Endothelial cell of umbilical vein (primary cell): ENCODE data around the gene RAB7A. TPM values are rescaled to one million over a fixed set of nuclear protein-coding genes. Genes with fewer than 3 reads are reported as not detected.

Experiments used
- BruUV-seq: library from RNA; stranded (reverse); fragments of 400-500 nt; replicated peaks from 2 replicates; lab custom pipeline; 2021; lab: Mats Ljungman, UMichigan
- CTCF ChIA-PET: fragments of 300-600, 350-600 bp; sonication (Branson Sonifier 250); formaldehyde crosslinking; loops from one replicate; lab custom pipeline; 2021; ENCODE audit warnings: antibody characterized with exemption, inconsistent platforms; lab: Charles Lee
- POLR2A ChIA-PET: fragments of 300-600, 350-600 bp; sonication (Branson Sonifier 250); formaldehyde crosslinking; loops from one replicate; lab custom pipeline; 2021; ENCODE audit warnings: antibody characterized with exemption, inconsistent platforms; lab: Charles Lee
- DNase-seq: peaks from one replicate; pipeline ENCODE4 v3.0.0-alpha.2; 2011; ENCODE audit warnings: low read depth, low spot score
- FAIRE-seq: peaks from 2 replicates; lab custom pipeline; 2011; peaks lifted over from hg19 to GRCh38; lab: Jason Lieb, UNC
- H2AFZ ChIP-seq: 2 replicates; pipeline ENCODE4 v1.6.0; 2012; ENCODE audit warnings: low read depth, low read length, control low read depth, inconsistent platforms
- H3K27ac ChIP-seq: 2 replicates; pipeline ENCODE4 v1.5.1; 2011; ENCODE audit warnings: low read depth, mild to moderate bottlenecking, control low read depth, low read length, moderate library complexity; ENCODE audit not compliant: insufficient read depth
- H3K27me3 ChIP-seq, 2 experiments: 2 replicates each; pipeline versions ENCODE4 v1.6.0 to v1.6.1; 2011; ENCODE audit warnings: low read length in 2 of 2, mixed read lengths in 1 of 2; ENCODE audit not compliant: control insufficient read depth in 2 of 2, insufficient read depth in 2 of 2
- H3K36me3 ChIP-seq, 2 experiments: 2 replicates in 1 of 2; 3 replicates in 1 of 2; pipeline ENCODE4 v1.5.1; 2011; ENCODE audit warnings: low read length in 2 of 2, mild to moderate bottlenecking in 1 of 2, moderate library complexity in 1 of 2; ENCODE audit not compliant: control insufficient read depth in 2 of 2, insufficient read depth in 2 of 2; ENCODE audit errors: extremely low read depth in 1 of 2
- H3K4me1 ChIP-seq: 3 replicates; pipeline ENCODE4 v1.5.1; 2011; ENCODE audit warnings: mild to moderate bottlenecking, low read length; ENCODE audit not compliant: control insufficient read depth, insufficient read depth; ENCODE audit errors: extremely low read depth
- H3K4me2 ChIP-seq: 2 replicates; pipeline ENCODE4 v1.6.1; 2011; ENCODE audit warnings: low read length, control low read depth, mixed read lengths; ENCODE audit not compliant: insufficient read depth
- H3K4me3 ChIP-seq, 3 experiments: fragments of 200-600 bp in 1 of 3; sonication (generic), shearing (Covaris generic) in 1 of 3; replicated peaks in 1 of 3; 2 replicates each; pipeline ENCODE4 v1.5.1; 2011 to 2016; ENCODE audit warnings: control low read depth in 3 of 3, low read length in 3 of 3, mild to moderate bottlenecking in 2 of 3, inconsistent platforms in 1 of 3, low read depth in 1 of 3, moderate library complexity in 1 of 3; ENCODE audit not compliant: insufficient read depth in 1 of 3
- H3K79me2 ChIP-seq: 2 replicates; pipeline ENCODE4 v1.6.0; 2012; ENCODE audit warnings: low read length, inconsistent platforms; ENCODE audit not compliant: control insufficient read depth, insufficient read depth
- H3K9ac ChIP-seq: replicated peaks from 2 replicates; pipeline ENCODE3; 2011; ENCODE audit warnings: low read length, control low read depth; ENCODE audit not compliant: insufficient read depth; ENCODE audit errors: extremely low read depth
- H3K9me1 ChIP-seq: replicated peaks from 3 replicates; pipeline ENCODE4 v1.6.0; 2011; ENCODE audit warnings: mild to moderate bottlenecking, low read length; ENCODE audit not compliant: control insufficient read depth, insufficient read depth; ENCODE audit errors: extremely low read depth
- H3K9me3 ChIP-seq: replicated peaks from 2 replicates; pipeline ENCODE4 v1.5.1; 2012; ENCODE audit warnings: low read length, inconsistent platforms; ENCODE audit not compliant: control insufficient read depth, insufficient read depth
- H4K20me1 ChIP-seq: replicated peaks from 2 replicates; pipeline ENCODE3; 2011; ENCODE audit warnings: mild to moderate bottlenecking, low read length; ENCODE audit not compliant: control insufficient read depth, insufficient read depth; ENCODE audit errors: extremely low read depth
- CTCF ChIP-seq, 2 donors: IDR thresholded peaks; 1 replicate in 1 of 2; 2 replicates in 1 of 2; pipeline ENCODE4 v1.5.1; 2011; ENCODE audit warnings: low read length in 2 of 2, mild to moderate bottlenecking in 2 of 2, moderate library complexity in 2 of 2, control low read depth in 1 of 2, inconsistent platforms in 1 of 2, low read depth in 1 of 2; ENCODE audit not compliant: insufficient read depth in 1 of 2; ENCODE audit errors: extremely low read depth in 1 of 2
- EZH2 ChIP-seq: IDR thresholded peaks from 2 replicates; pipeline ENCODE4 v1.6.1; 2012; ENCODE audit warnings: borderline replicate concordance, low read depth, mild to moderate bottlenecking, moderate library complexity, low read length, inconsistent platforms; ENCODE audit not compliant: severe bottlenecking
- FOS ChIP-seq: IDR thresholded peaks from 2 replicates; pipeline ENCODE4 v1.6.1; 2011; ENCODE audit warnings: mild to moderate bottlenecking, low read length, moderate library complexity, borderline replicate concordance; ENCODE audit not compliant: insufficient read depth
- GATA2 ChIP-seq: IDR thresholded peaks from 2 replicates; pipeline ENCODE4 v1.7.0; 2011; ENCODE audit warnings: low read depth, mild to moderate bottlenecking, moderate library complexity, mixed read lengths, low read length; ENCODE audit not compliant: insufficient read length, insufficient read depth
- JUN ChIP-seq: IDR thresholded peaks from 2 replicates; pipeline ENCODE4 v1.6.1; 2011; ENCODE audit warnings: borderline replicate concordance, low read depth; ENCODE audit not compliant: insufficient read length, insufficient read depth
- MYC ChIP-seq: IDR thresholded peaks from one replicate; pipeline ENCODE4 v1.6.1; 2011; ENCODE audit warnings: mild to moderate bottlenecking, low read depth, low read length
- POLR2A ChIP-seq: IDR thresholded peaks from 2 replicates; pipeline ENCODE4 v1.6.1; 2012; ENCODE audit warnings: low read depth, mild to moderate bottlenecking, control low read depth, low read length
- POLR2AphosphoS5 ChIP-seq: IDR thresholded peaks from 2 replicates; pipeline ENCODE4 v1.6.1; 2012; ENCODE audit warnings: low read depth, mild to moderate bottlenecking, control low read depth, low read length, moderate library complexity; ENCODE audit not compliant: insufficient read depth
- dilution Hi-C: fragments of 300-500 bp; cut with MboI; formaldehyde crosslinking; loops from one replicate; pipeline ENCODE4 v1.15.0; 2019; ENCODE audit warnings: low sequenced_read_pairs; ENCODE audit not compliant: extremely low pct_ligation_motif_present
- intact Hi-C: fragments of 100-400 bp; cut with micrococcal nuclease; formaldehyde crosslinking; loops from one replicate; pipeline ENCODE4 v1.10.0; 2022
- polyA plus RNA-seq, 4 experiments: library from polyadenylated mRNA; depleted of rRNA in 3 of 4; stranded (reverse) in 3 of 4; unstranded in 1 of 4; fragments of >200 nt; gene quantifications; 2 replicates each; pipeline versions ENCODE4 v1.2.1 to v1.2.3, GENCODE V29; 2011 to 2012; ENCODE audit warnings: missing spikeins in 1 of 4
- total RNA-seq: library from RNA; stranded (reverse); gene quantifications from 2 replicates; pipeline ENCODE4 v1.2.3, GENCODE V29; 2021
- TF ChIP-seq, protein P1 (sequence below): IDR thresholded peaks from 2 replicates; pipeline ENCODE4 v1.6.1; 2011; ENCODE audit not compliant: insufficient read depth, insufficient read length

Gene RAB7A
- total and polyA plus RNA-seq, 2 donors (not counting 3 experiments of a cell fraction or from before 2014, with no cell fraction given) = 243 to 262 TPM

DNA sequence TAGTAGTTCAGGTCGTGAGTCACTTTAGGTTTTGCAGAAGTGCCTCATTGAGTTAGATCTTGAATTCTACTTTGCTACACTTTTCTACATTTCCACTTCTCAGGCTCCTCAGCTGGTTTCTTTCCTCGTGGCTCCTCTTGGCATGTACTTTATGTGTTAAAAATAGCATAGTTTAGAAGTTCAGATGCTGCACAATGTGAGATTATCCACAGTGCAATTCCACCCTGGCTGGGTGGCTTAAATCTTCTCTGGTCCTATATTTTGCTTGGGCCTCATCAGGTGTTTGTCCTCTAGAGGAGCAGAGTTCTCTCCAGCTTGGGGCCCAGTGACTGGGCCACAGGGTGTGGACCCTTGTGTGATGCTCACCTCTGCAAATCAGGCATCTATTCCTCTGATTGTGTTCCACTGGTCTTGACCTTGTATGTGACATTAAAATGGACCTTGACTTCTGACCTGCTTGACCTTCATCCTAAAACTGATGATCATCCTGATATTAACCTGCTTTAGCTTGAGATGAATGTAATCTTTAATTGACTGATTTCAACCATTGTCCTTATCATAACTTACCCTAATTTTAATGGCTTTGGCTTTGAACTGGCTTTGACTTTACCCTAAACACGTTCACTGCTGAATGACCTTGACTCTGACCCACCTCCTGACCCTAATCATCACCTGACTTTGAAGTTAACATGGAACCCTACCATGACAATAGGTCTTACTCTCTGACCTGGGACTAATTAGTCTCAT lies 89.5 kb downstream of the RAB7A start:
- no peak overlapping the region for H3K9ac ChIP-seq
- POLR2A ChIA-PET = no interaction called here
- CTCF ChIA-PET = no interaction called here
- FAIRE-seq = no peak
- peaks cover 13% of the 10 kb centered on the region for H3K4me1 ChIP-seq
- H3K36me3 ChIP-seq = peaks cover 11 to 13% of the 10 kb centered on the region in 2 experiments
- no peaks in the 10 kb centered on the region for H4K20me1 ChIP-seq
- H2AFZ ChIP-seq = no peak overlapping the region
- dilution Hi-C loops (no loop called here), intact Hi-C loops (no loop called here)
- H3K27ac ChIP-seq = no peak overlapping the region
- no TSS peak for BruUV-seq
- TF ChIP-seq POLR2AphosphoS5 (no peak), EZH2 (no peak), GATA2 (no peak), MYC (no peak), CTCF (IDR thresholded peaks at IDR 0.05; ENCODE audit: extremely low read depth in 1 of 2, insufficient read depth in 1 of 2, low read depth in 1 of 2, low read length in 2 of 2) (no peak), FOS (no peak), JUN (no peak), POLR2A (no peak)
- TF ChIP-seq, protein P1, sequence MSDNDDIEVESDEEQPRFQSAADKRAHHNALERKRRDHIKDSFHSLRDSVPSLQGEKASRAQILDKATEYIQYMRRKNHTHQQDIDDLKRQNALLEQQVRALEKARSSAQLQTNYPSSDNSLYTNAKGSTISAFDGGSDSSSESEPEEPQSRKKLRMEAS = no peak
- H3K9me1 ChIP-seq = no peaks in the 10 kb centered on the region
- no peak overlapping the region for H3K4me2 ChIP-seq
- H3K79me2 ChIP-seq = no peaks in the 10 kb centered on the region
- no peak for DNase-seq
- H3K4me3 ChIP-seq = no peak overlapping the region
- H3K9me3 ChIP-seq = no peaks in the 10 kb centered on the region
- no peaks in the 10 kb centered on the region for H3K27me3 ChIP-seq
